SH-SY5Y (cell line): ENCODE data around the gene SPACA4.

Experiments used
- GATA2 ChIP-seq: IDR thresholded peaks from 2 replicates; pipeline ENCODE4 v1.6.1; 2011; ENCODE audit warnings: mild to moderate bottlenecking, low read depth, low read length
- GATA3 ChIP-seq: IDR thresholded peaks from 2 replicates; pipeline ENCODE4 v1.6.1; 2011; ENCODE audit warnings: low read depth, mild to moderate bottlenecking, low read length, moderate library complexity

DNA sequence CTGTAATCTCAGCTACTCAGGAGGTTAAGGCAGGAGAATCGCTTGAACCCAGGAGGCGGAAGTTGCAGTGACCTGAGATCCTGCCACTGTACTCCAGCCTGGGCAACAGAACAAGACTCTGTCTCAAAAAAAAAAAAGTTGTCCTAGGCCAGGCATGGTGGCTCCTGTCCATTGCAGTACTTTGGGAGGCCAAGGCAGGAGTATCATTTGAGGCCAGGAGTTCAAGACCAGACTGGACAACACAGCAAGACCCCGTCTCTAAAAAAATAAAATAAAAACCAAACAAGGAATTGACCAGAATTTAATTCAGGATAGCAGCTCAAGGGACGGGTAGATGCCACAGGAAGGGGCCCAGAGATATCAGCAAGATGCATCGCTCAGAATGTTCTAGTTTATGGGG lies 49.7 kb upstream of the SPACA4 start:
- TF ChIP-seq GATA3 (no peak), GATA2 (no peak)
